Gastroesophageal sphincter (tissue), 3 donors: ENCODE measurements around the gene CNOT2.

Source experiments
- EP300 ChIP-seq: sonication (generic); formaldehyde crosslinking; IDR thresholded peaks from one replicate; pipeline ENCODE4 v1.6.1; 2017; ENCODE audit warnings: antibody characterized with exemption, mild to moderate bottlenecking
- POLR2A ChIP-seq, 2 donors: fragments of 450-650 bp; IDR thresholded peaks; one replicate each; pipeline ENCODE4 v1.6.1; 2017; ENCODE audit warnings: antibody characterized with exemption in 2 of 2, mild to moderate bottlenecking in 2 of 2, moderate library complexity in 1 of 2
- POLR2AphosphoS5 ChIP-seq: sonication (generic); formaldehyde crosslinking; IDR thresholded peaks from one replicate; pipeline ENCODE4 v1.6.1; 2017; ENCODE audit warnings: antibody characterized with exemption
- TF ChIP-seq, protein P1 (sequence below), 4 experiments: fragments of 200-600 bp in 2 of 4; fragments of 450-650 bp in 2 of 4; sonication (generic) in 1 of 4; IDR thresholded peaks; one replicate each; pipeline ENCODE4 v1.5.1; 2017 to 2019; ENCODE audit warnings: antibody characterized with exemption in 4 of 4, mild to moderate bottlenecking in 2 of 4, moderate library complexity in 2 of 4

DNA sequence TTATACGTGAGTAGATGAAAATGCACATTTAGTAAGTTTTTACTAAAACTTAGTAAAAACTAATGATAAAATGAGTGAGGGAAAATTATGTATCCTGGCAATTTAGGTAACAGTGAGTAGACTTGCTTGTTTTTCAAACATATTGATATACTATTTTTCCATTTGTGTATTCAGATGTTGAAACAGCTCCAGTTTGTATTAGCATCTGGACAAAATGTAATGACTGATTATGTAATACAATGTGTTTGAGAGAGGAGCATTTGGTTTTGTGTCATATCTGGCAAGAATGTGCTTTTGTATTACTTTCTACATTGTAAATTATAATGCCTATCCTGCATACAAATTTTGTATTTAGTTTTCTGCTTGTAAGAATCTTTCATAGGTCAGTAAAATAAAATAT, 5.6 kb downstream of the CNOT2 start:
- TF ChIP-seq, protein P1, sequence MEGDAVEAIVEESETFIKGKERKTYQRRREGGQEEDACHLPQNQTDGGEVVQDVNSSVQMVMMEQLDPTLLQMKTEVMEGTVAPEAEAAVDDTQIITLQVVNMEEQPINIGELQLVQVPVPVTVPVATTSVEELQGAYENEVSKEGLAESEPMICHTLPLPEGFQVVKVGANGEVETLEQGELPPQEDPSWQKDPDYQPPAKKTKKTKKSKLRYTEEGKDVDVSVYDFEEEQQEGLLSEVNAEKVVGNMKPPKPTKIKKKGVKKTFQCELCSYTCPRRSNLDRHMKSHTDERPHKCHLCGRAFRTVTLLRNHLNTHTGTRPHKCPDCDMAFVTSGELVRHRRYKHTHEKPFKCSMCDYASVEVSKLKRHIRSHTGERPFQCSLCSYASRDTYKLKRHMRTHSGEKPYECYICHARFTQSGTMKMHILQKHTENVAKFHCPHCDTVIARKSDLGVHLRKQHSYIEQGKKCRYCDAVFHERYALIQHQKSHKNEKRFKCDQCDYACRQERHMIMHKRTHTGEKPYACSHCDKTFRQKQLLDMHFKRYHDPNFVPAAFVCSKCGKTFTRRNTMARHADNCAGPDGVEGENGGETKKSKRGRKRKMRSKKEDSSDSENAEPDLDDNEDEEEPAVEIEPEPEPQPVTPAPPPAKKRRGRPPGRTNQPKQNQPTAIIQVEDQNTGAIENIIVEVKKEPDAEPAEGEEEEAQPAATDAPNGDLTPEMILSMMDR (IDR thresholded peaks at IDR 0.05) = no peak
- no peak for TF ChIP-seq POLR2A (IDR thresholded peaks at IDR 0.05)
- TF ChIP-seq POLR2AphosphoS5 = no peak
- TF ChIP-seq EP300 = no peak
